Jurkat, Clone E6-1 (cell line): Measurements from ENCODE around the gene HDAC8.

Source experiments
- DNase-seq: peaks from one replicate; pipeline ENCODE4 v3.0.0-alpha.2; 2011; ENCODE audit warnings: low read depth, low spot score
- H3K4me3 ChIP-seq: 2 replicates; pipeline ENCODE4 v1.5.1; 2011; ENCODE audit warnings: mild to moderate bottlenecking, low read length, control low read depth, moderate library complexity

Gene HDAC8

DNA sequence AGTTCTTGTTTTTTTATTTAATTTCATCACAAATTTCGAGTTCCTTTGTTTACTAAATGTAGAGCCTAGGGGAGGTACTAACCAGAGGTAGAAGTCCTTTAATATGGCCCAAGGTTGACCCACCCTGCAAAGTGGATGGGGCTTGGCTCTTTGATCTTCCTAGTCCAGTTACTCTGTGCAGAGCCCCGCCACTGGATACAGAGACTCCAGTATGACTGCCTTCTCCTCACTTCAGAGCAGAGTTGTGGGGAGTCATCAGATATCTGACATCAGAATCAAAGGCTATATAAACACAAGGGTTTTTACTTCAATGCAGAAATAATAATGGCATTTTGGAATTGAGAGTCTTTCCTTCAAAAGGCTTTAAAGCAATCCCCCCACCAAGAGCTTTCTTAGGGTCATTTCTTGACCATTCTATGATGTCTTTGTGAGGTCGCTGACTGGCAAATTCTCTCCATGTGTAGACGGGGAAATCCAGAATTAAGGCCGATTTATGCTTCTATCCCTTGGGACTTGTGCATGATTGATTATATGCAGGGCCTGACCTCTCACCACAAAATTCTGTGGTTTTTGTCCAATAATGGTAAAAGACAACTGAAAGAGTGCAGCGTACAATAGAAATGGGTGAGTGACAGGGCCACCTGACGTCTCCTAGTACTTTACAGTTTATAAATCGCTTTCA is 178.7 kb downstream of the HDAC8 start:
- DNase-seq = no peak
- H3K4me3 ChIP-seq = no peak overlapping the region

DNA sequence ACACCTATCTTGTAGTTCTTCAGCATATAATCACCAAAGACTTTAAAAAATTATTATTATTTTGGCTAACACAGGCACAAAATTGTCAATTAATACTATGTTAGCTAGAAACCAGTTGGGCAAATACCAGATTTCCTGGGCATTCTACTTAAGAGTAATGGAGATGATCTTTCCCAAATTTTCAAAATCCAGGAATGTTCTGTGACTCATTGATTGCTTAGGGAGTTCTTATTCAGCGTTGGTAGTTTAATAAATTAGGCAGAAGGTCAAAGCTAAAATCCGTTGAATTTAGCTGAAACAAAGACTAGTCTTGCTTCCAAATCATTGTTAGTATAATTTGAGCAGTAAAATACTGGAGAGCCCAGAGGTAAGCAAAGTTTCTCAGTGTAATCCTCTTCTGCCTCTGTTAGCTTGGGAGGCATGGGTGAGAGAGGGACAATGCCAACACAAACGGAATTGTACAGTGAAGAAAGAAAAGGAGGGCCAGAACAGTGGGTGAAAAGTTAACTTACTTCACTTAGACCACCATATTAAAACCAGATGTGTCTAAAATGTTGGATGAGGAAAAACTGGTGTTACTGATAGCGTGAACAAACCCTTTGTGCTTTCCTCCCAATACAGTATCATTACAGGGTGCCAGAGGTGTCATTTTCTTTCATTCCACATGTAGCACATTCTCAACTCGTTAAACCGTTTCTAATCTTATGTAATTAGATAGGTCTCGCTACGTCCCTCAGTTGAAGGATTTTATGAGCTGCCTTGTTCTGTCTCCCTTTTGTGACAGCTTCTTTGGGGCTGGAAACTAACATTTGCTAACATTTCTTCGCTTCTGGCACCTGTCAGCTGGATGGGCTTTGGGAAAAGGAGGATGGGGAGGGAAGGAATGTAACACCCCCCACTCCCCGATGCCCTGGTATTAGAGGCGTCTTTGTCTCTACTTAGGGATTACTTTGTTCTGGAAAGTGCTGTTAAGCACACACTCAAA is 179.5 kb downstream of the HDAC8 start:
- no peak for DNase-seq
- H3K4me3 ChIP-seq = no peak overlapping the region

DNA sequence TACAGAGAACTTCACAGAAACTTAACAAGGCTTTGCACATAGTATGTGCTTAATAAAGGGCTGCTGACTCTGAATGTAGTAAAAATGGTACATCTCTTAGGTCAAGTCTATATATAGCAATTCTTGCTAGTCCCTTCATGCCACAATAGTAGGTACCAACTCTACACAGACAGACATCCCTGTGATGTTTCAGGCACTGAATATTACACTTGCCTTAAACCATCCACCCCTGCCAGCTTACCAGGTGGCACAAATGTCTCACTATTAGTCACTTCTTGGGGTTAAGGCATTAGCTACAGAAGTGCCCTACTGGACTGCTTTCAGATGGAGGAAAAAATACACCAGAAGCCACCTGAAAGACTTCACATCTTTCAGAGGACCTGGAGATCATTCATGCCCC is 180.6 kb downstream of the HDAC8 start:
- DNase-seq = no peak
- H3K4me3 ChIP-seq = no peak overlapping the region

DNA sequence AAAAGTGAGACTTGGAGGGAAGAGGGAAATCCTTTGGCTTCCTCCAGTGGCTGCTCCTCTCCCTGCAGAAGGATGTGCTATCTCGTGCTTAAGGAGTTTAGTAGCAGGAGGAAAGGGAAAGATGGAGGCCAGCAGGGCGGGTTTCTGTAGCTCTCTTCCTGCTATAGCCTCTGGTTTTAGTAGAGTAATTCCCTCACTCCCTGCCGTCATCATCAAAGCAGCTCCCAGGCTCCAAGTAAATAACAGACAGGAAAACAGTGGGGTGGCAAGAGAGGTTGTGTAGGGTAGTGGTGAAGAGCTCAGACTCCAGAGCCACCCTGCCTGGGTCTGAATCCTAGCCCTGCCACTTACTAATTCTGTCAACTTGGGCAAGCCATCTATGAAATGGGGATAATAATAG is 185.4 kb downstream of the HDAC8 start:
- H3K4me3 ChIP-seq = no peak overlapping the region
- DNase-seq = no peak

DNA sequence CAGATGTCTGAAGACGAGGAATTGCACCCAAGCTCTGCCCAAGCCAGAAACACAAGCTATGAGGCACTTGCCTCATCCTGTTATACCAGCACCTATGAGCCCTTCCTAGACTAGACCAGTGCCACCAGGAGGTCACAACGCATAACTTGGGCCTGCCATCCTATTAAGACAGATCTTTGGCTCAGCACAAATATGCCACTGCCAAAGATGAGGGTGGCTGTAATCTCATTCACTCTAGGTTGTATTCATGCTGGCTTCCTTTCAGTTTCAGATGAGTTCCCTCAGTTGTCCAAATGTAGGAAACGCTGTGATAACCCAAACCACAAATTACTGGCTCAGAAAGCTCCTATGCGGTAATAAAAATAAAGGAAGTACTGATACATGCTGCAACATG is 190.4 kb downstream of the HDAC8 start:
- no peak overlapping the region for H3K4me3 ChIP-seq
- no peak for DNase-seq

DNA sequence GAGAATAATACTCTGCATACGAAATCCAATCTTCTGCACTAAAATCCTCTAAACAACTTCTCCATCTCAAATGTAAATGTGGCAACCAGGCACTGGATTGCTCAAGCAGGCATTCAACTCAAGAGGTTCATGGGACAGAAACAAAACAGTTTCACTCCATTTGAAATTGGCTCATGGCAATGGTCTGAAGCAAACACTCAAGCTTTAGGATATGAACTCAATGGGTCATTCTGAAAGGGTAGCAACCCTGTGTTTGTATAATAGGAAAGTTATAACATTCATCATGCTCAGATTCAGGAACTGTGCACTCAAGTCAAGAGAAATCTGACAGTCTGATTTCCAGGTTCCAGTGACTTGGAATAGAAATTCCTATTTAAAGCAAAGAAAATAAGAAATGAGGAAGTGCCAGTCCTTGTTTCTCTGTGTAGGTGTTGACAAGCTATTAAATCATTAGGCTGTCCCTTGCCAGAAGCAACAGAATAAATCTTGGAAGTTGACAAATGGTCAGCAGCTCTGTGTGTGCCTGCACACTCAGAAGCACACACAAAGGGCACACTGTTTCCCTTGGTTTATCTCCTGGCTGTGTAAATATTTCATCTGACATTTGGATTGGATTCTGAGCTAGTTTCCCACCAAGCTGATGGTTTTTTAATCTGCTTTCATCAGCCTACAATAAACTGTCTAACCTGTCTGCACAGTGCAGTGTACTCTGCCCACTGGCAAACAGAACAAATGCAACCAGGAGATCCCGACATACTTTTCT is 191.0 kb downstream of the HDAC8 start:
- H3K4me3 ChIP-seq = no peak overlapping the region
- no peak for DNase-seq

DNA sequence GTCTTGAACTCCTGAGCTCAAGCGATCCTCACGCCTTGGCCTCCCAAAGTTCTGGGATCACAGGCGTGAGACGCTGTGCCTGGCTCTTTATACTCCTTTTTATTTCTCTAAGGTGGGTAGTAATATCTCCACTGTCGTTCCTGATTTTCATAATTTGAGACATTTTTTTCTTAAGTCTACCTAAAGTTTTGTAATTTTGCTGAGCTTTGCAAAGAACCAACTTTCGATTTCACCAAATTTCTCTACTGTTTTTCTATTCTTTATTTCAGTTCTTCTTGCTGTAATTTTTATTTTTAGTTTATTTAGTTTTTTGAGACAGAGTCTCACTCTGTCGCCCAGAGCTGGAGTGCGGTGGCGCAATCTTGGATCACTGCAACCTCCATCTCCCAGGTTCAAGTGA is 196.5 kb downstream of the HDAC8 start:
- no peak overlapping the region for H3K4me3 ChIP-seq
- DNase-seq = no peak

DNA sequence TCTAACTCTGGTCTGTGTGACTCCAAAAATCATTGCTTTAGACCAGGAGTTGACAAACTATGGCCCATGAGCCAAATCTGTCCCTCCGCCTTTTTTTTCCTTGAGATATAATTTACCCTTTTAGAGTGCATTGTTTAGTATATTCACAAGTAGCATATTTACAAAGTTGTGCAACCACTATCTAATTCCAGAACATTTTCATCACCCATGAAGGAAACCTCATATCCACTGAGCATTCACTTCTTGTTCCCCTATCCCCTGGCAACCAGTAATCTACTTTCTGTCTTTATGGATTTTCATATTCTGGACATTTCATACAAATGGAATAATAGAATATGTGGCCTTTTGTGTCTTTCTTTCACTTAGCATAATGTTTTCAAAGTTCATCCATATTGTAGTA is 199.5 kb downstream of the HDAC8 start:
- H3K4me3 ChIP-seq = no peak overlapping the region
- no peak for DNase-seq

DNA sequence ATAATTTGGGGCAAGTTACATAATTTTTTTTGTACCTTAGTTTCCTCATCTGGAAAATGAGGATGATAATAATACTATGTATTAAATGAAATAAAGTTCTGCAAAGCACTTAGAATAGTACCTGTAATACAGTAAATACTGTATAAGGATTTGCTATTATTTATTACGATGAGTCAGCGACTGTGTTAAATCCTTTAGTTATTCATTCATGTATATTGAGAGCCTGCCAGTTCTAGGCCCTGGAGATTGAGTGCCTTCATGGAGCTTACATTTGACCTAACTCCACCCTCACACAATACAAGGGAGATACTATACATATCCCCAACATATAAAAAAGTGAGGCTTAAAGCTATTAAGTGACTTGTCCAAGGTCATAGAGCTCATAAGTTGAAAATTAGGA is 199.9 kb downstream of the HDAC8 start:
- no peak overlapping the region for H3K4me3 ChIP-seq
- DNase-seq = no peak

DNA sequence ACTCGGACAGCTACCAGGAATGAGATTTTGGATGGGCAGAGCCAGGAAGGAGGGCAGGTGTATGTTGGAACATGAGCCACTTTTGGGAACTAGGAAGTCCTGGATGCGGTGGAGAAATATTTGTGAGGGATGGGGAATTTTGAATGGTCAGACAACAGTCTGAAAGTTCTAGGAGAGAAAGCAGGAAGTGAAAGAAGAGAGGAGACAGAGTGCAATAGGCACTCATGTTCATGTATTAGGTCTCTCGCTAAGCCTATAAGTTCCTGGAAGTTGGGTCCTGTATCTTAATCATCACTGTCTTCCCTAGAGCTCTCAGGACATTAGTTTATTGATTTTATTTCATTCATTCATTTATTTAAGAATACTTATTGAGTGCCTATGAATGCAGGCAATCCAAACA is 201.2 kb downstream of the HDAC8 start:
- DNase-seq = no peak
- H3K4me3 ChIP-seq = no peak overlapping the region

DNA sequence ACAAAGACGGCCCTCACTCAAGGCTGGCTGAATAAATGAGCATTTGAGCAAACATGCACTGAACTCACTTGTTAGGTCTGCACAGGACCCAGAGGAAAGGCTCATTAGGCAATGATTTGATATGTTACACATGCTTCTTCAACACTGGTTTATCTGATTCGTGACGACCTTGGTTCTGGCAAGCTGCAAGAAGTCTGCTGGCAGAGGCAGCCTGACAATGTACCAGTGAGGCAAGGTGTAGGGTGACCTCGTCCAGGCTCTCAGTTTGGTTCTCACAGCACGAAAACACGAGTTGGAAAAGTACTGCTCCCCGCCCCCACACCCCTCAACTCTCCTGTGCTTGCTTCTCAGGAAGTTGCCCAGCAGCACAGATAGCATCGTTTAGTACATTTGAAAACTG is 203.8 kb downstream of the HDAC8 start:
- DNase-seq = no peak

DNA sequence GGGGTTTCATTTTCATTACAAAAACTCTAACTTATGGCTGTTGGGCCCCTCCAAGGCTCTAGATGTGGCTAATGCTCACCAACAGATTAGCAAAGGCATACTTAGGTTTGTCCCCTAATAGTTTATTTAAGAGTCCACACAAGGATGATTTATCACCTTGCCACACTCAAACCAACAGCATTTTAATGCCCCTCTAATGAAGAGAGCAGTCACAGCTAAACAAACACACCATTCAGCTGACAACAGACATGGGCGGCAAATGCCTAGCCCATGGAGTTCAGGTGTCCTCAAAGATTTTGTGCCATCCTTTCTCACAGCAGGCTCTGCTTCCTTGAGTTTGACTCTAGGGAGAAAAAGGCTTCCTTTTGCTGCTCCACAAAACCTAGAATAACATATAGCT is 205.1 kb downstream of the HDAC8 start:
- no peak for DNase-seq
- H3K4me3 ChIP-seq = no peak overlapping the region

More for the DNA sequence above, 203.8 kb downstream of the HDAC8 start:
- H3K4me3 ChIP-seq = no peak overlapping the region

DNA sequence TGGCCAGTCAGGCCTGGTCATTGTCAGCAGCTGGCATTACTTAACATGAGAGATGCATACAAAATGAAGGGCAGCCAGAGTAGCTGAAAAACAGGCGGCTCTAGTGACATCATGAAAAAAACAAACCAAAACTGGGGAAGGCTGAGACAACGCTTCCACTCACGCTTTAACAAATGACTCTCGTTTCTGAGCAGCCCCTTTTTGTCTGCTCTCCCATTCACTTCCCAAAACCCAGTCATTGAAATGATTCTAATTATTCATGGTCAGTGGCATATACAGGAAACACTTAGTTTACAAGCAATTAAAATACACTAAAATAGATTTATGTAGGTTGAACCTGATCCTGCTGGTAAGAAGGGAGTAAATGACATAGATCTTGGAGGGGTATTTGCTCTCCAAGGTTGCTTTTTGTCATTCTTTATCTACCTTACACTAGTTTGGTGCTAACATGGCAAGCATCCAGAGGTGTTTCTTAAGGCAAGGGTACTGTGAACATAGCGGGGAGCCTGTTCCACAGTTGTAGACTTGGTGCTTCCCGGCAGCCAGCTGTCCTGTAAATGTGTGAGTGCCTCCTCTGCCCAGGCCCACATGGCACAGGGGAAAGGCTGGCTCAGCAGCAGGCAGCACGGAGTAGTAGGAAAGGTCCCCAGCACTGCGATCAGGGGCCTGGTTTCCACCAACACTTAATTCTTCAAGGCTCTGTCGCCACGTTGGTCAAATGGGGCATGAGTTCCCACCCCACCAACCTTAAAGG is 205.8 kb downstream of the HDAC8 start:
- no peak overlapping the region for H3K4me3 ChIP-seq
- DNase-seq = no peak

DNA sequence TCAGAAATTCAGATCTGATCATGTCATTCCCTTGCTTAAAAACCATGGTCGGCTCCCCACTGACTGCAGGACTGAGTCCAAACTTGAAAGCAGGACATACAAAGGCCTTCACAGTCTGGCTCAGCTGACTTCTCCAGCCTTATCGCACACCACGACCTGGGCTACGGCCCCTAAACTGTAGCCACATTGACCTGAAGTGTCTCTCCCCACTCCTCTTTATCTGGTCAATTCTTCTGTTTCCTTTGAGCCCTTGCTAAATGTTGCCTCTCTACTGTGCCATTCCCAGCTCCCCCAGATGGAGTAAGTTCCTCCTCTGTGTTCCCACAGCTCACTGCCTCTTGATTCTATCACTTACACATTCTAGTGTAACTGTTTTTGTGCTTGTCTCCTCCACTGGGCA is 206.5 kb downstream of the HDAC8 start:
- DNase-seq = no peak
- H3K4me3 ChIP-seq = no peak overlapping the region

DNA sequence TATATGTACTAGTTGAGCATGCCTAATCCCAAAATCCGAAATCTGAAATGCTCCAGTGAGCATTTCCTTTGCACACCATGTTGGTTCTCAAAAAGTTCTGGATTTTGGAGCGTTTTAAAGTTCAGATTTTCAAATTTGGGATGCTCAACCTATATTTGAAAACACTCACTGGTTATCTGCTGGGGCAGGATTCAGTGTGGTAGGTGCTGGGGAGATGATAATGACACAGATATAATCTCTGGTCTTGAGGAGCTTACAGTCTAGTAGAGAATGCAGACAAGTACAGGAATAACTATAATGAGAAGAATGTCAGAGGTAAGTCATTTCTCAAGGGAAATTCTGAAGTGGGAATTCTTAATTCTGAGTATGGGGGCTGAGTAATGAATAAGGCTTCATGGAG is 207.5 kb downstream of the HDAC8 start:
- DNase-seq = no peak
- H3K4me3 ChIP-seq = no peak overlapping the region

DNA sequence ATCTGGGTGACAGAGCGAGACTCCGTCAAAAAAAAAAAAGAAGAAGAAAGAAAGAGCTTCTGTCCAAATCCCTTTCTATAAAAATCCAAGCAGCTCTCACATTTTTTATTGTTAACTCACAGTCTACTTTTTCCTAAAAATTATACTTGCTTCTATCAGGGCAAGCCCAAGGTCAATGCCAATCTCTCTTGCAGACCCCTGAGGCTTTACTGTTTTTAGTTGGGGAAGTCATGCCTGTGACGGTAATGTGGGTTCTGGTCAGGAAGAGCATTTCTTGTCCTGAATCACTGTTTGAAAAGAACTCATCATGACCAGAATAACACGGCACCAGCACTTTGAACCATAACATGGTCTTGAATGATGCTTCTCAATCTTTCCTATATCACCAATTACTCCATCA is 212.3 kb downstream of the HDAC8 start:
- H3K4me3 ChIP-seq = no peak overlapping the region
- DNase-seq = no peak

DNA sequence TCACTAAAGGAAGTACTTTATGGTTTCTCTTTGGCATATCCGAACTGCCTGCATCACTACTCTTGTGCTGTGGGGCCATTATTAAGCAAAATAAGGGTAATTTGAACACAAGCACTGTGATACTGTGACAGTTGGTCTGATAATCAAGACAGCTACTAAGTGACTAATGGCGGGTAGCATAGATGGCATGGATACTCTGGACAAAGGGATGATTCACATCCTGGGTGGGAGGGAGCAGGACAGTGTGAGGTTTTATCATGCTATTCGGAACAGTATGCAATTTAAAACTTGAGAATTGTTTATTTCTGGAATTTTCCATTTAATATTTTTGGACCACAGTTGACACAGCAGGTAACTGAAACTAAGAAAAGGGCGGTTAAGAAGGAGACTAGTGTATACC is 214.3 kb downstream of the HDAC8 start:
- H3K4me3 ChIP-seq = no peak overlapping the region
- DNase-seq = no peak

DNA sequence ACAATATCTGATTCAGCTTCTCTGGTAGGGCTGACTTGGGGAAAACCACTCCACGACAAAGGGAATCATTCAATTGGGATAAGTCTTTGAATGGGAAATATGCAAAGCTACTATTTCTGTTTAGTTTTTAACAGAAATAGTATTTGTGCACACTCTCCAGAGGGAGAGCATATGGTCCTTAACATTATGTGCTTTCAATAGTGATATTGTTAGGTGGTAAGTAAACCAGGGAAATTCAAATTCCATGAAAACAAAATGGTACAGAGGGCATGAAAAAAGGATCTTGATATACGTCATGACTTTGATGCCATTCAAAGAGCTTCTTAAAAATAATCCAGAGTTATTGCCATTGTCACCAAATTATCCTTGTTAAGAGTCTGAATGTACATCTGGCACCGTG is 219.9 kb downstream of the HDAC8 start:
- DNase-seq = no peak
- no peak overlapping the region for H3K4me3 ChIP-seq

DNA sequence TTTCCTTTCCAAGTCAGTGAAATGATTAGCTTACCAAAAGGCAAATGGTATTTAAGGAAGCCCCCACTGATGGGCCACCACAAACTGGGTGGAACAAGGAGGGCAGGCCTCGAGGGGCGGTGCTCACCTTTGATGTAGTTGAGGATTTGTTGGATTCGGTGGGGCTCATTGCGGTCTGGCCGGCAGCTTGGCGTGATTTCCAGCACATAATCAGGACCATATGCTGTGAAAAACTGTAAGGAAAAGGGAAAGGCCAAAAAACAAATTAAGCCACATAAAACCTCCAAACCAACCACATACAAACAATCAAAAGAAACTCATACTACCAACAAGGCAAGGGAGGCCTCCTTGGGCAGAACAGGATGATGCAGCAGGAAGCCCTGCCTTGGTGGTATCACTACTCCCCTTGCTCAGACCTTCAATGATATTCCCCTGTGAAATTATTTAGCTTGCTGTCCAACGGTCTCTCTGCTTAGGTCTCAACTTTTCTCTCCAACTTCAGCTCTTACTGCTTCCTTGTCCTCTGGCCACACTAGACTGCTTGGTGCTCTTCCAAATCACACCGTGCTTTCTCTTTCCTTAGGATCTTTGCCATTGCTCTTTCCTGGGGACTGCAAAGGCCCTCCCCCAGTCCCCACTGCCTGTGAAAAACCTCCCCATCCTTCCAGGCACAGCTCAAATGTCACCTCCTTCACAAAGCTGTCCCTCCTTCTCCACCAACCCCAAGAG is 220.9 kb downstream of the HDAC8 start:
- no peak for DNase-seq

More for the DNA sequence above, 220.9 kb downstream of the HDAC8 start:
- no peak overlapping the region for H3K4me3 ChIP-seq
